H1 (cell line): ENCODE data around the gene LRCH1. TPM values are rescaled to one million over a fixed set of nuclear protein-coding genes. Genes with fewer than 3 reads are reported as not detected.

Experiments used
- CTCF ChIA-PET: fragments of 300-600 bp; sonication (Branson Sonifier 250); formaldehyde crosslinking; loops from one replicate; lab custom pipeline; 2021; ENCODE audit not compliant: partially characterized antibody; lab: Charles Lee
- POLR2A ChIA-PET: fragments of 300-600 bp; sonication (Branson Sonifier 250); formaldehyde crosslinking; loops from one replicate; lab custom pipeline; 2021; ENCODE audit warnings: inconsistent platforms; ENCODE audit not compliant: partially characterized antibody; lab: Charles Lee
- DNase-seq, 2 experiments: peaks; one replicate each; pipeline versions ENCODE4 v3.0.0 to v3.0.0-alpha.2; 2010 to 2022; ENCODE audit warnings: low spot score in 2 of 2, low read depth in 1 of 2, mixed read lengths in 1 of 2
- FAIRE-seq: peaks from 2 replicates; lab custom pipeline; 2011; peaks lifted over from hg19 to GRCh38; lab: Jason Lieb, UNC
- H2AFZ ChIP-seq: 2 replicates; pipeline ENCODE4 v1.8.1; 2012; ENCODE audit warnings: low read length, inconsistent platforms
- H2AK5ac ChIP-seq: 2 replicates; pipeline ENCODE4 v1.6.1; 2013; ENCODE audit warnings: low read depth, low read length
- H2BK120ac ChIP-seq: replicated peaks from 2 replicates; pipeline ENCODE3; 2013; ENCODE audit warnings: low read depth, low read length, inconsistent platforms
- H2BK12ac ChIP-seq: 2 replicates; pipeline ENCODE4 v1.6.1; 2013; ENCODE audit warnings: low read depth, low read length
- H2BK15ac ChIP-seq: 2 replicates; pipeline ENCODE4 v1.6.1; 2013; ENCODE audit warnings: low read length
- H2BK20ac ChIP-seq: 2 replicates; pipeline ENCODE4 v1.6.1; 2013; ENCODE audit warnings: low read length
- H2BK5ac ChIP-seq: 2 replicates; pipeline ENCODE4 v1.6.1; 2013; ENCODE audit warnings: low read depth, low read length
- H3K14ac ChIP-seq: 2 replicates; pipeline ENCODE4 v1.6.1; 2013; ENCODE audit warnings: inconsistent platforms; ENCODE audit not compliant: insufficient read length
- H3K18ac ChIP-seq: 2 replicates; pipeline ENCODE4 v1.6.1; 2013; ENCODE audit warnings: low read length; ENCODE audit errors: extremely low read depth
- H3K23ac ChIP-seq: 2 replicates; pipeline ENCODE4 v1.6.1; 2013; ENCODE audit warnings: inconsistent platforms; ENCODE audit not compliant: insufficient read length
- H3K23me2 ChIP-seq: 2 replicates; pipeline ENCODE4 v1.6.1; 2013; ENCODE audit warnings: low read depth, low read length
- H3K27ac ChIP-seq: 2 replicates; pipeline ENCODE4 v1.6.1; 2011; ENCODE audit warnings: low read depth, low read length, inconsistent platforms
- H3K27me3 ChIP-seq, 4 experiments: replicated peaks in 1 of 4; 1 replicate in 1 of 4; 2 replicates in 3 of 4; pipeline versions ENCODE4 v1.6.1 to v1.8.1; 2011 to 2013; ENCODE audit warnings: low read length in 3 of 4, mild to moderate bottlenecking in 3 of 4, inconsistent platforms in 2 of 4, mixed read lengths in 2 of 4, moderate library complexity in 1 of 4; ENCODE audit not compliant: control insufficient read depth in 3 of 4, insufficient read depth in 3 of 4; ENCODE audit errors: extremely low read depth in 1 of 4
- H3K36me3 ChIP-seq, 4 experiments: 2 replicates each; pipeline versions ENCODE4 v1.6.1 to v1.8.1; 2011 to 2013; ENCODE audit warnings: mild to moderate bottlenecking in 4 of 4, low read length in 3 of 4, moderate library complexity in 2 of 4, control low read depth in 1 of 4, inconsistent platforms in 1 of 4; ENCODE audit not compliant: insufficient read depth in 4 of 4, control insufficient read depth in 2 of 4
- H3K4ac ChIP-seq: replicated peaks from 2 replicates; pipeline ENCODE3; 2013; ENCODE audit warnings: low read length, low read depth, mixed read lengths, inconsistent platforms; ENCODE audit not compliant: insufficient read length
- H3K4me1 ChIP-seq, 4 experiments: replicated peaks in 1 of 4; 1 replicate in 1 of 4; 2 replicates in 3 of 4; pipeline versions ENCODE4 v1.6.1 to v1.8.1; 2011 to 2013; ENCODE audit warnings: low read length in 3 of 4, inconsistent platforms in 2 of 4, mixed read lengths in 1 of 4; ENCODE audit not compliant: insufficient read depth in 4 of 4, control insufficient read depth in 3 of 4
- H3K4me2 ChIP-seq, 2 experiments: 2 replicates each; pipeline versions ENCODE4 v1.6.1 to v1.8.1; 2011 to 2013; ENCODE audit warnings: low read depth in 2 of 2, low read length in 2 of 2, control low read depth in 1 of 2, inconsistent platforms in 1 of 2, mild to moderate bottlenecking in 1 of 2; ENCODE audit not compliant: insufficient read depth in 1 of 2
- H3K4me3 ChIP-seq, 4 experiments: fragments of 200-600, 300-600 bp in 1 of 4; sonication (generic), shearing (Covaris generic), sonication (Bioruptor Twin) in 1 of 4; 2 replicates each; pipeline versions ENCODE4 v1.5.1 to v1.8.1; 2011 to 2016; ENCODE audit warnings: low read length in 4 of 4, low read depth in 3 of 4, control low read depth in 2 of 4, inconsistent platforms in 2 of 4, mild to moderate bottlenecking in 2 of 4, mixed read lengths in 1 of 4, moderate library complexity in 1 of 4; ENCODE audit not compliant: insufficient read depth in 2 of 4; ENCODE audit errors: extremely low read depth in 1 of 4
- H3K56ac ChIP-seq: replicated peaks from 2 replicates; pipeline ENCODE3; 2013; ENCODE audit warnings: low read depth, mild to moderate bottlenecking, mixed read lengths, low read length, inconsistent platforms; ENCODE audit not compliant: insufficient read length
- H3K79me1 ChIP-seq: 2 replicates; pipeline ENCODE4 v1.6.1; 2013; ENCODE audit warnings: low read depth, low read length, control low read depth
- H3K79me2 ChIP-seq, 2 experiments: 2 replicates each; pipeline versions ENCODE4 v1.6.1 to v1.8.1; 2012 to 2013; ENCODE audit warnings: low read length in 2 of 2, mild to moderate bottlenecking in 2 of 2, inconsistent platforms in 1 of 2; ENCODE audit not compliant: insufficient read depth in 2 of 2, control insufficient read depth in 1 of 2
- H3K9ac ChIP-seq, 4 experiments: replicated peaks in 1 of 4; 1 replicate in 1 of 4; 2 replicates in 3 of 4; pipeline versions ENCODE4 v1.6.1 to v1.8.1; 2011 to 2013; ENCODE audit warnings: low read depth in 3 of 4, low read length in 3 of 4, control low read depth in 2 of 4, mild to moderate bottlenecking in 2 of 4, moderate library complexity in 2 of 4, inconsistent platforms in 1 of 4; ENCODE audit errors: extremely low read depth in 1 of 4
- H3K9me3 ChIP-seq, 2 experiments: 2 replicates each; pipeline versions ENCODE4 v1.6.1 to v1.8.1; 2012 to 2013; ENCODE audit warnings: mild to moderate bottlenecking in 2 of 2, moderate library complexity in 2 of 2, control low read depth in 1 of 2, inconsistent platforms in 1 of 2, low read depth in 1 of 2, low read length in 1 of 2, mixed read lengths in 1 of 2; ENCODE audit not compliant: insufficient read depth in 2 of 2
- H4K20me1 ChIP-seq, 2 experiments: replicated peaks in 1 of 2; 2 replicates each; pipeline versions ENCODE3 to v1.8.1; 2011 to 2013; ENCODE audit warnings: inconsistent platforms in 2 of 2, low read length in 2 of 2, mild to moderate bottlenecking in 1 of 2; ENCODE audit not compliant: insufficient read depth in 2 of 2, control insufficient read depth in 1 of 2
- H4K5ac ChIP-seq: 2 replicates; pipeline ENCODE4 v1.6.1; 2013; ENCODE audit warnings: low read length, low read depth, mixed read lengths, inconsistent platforms; ENCODE audit not compliant: insufficient read length
- H4K8ac ChIP-seq: 2 replicates; pipeline ENCODE4 v1.8.0; 2013; ENCODE audit warnings: mild to moderate bottlenecking, moderate library complexity, low read length, inconsistent platforms; ENCODE audit not compliant: insufficient read depth; ENCODE audit errors: extremely low read depth
- H4K91ac ChIP-seq: replicated peaks from 2 replicates; pipeline ENCODE3; 2013; ENCODE audit warnings: low read length, mixed read lengths, inconsistent platforms; ENCODE audit not compliant: insufficient read length
- BACH1 ChIP-seq: IDR thresholded peaks from 2 replicates; pipeline ENCODE4 v1.6.1; 2012; ENCODE audit warnings: low read length, improper control_type of control experiment
- BCL11A ChIP-seq, 2 experiments: IDR thresholded peaks; one replicate each; pipeline ENCODE4 v1.6.1; 2011; ENCODE audit warnings: low read depth in 2 of 2, low read length in 2 of 2, mild to moderate bottlenecking in 2 of 2
- CHD2 ChIP-seq: IDR thresholded peaks from 2 replicates; pipeline ENCODE4 v1.6.1; 2012; ENCODE audit warnings: low read length, improper control_type of control experiment
- CTBP2 ChIP-seq: IDR thresholded peaks from 2 replicates; pipeline ENCODE4 v1.7.0; 2011; ENCODE audit warnings: borderline replicate concordance, mild to moderate bottlenecking, moderate library complexity, mixed read lengths, low read length; ENCODE audit not compliant: insufficient read depth, insufficient read length
- JUN ChIP-seq: IDR thresholded peaks from 2 replicates; pipeline ENCODE4 v1.6.1; 2011; ENCODE audit warnings: low read depth, mild to moderate bottlenecking, improper control_type of control experiment, low read length
- KDM5A ChIP-seq: fragments of 200-600 bp; IDR thresholded peaks from 2 replicates; pipeline ENCODE4 v1.7.1; 2012; ENCODE audit warnings: mild to moderate bottlenecking, low read length, inconsistent platforms, mixed read lengths
- POU5F1 ChIP-seq: IDR thresholded peaks from 2 replicates; pipeline ENCODE4 v1.6.1; 2011; ENCODE audit warnings: low read depth, mild to moderate bottlenecking, low read length, moderate library complexity
- SAP30 ChIP-seq: fragments of 300-600 bp; sonication (generic); IDR thresholded peaks from 2 replicates; pipeline ENCODE4 v1.7.1; 2012; ENCODE audit warnings: low read length, moderate library complexity, mild to moderate bottlenecking, inconsistent platforms; ENCODE audit not compliant: insufficient read depth, insufficient replicate concordance
- SIX5 ChIP-seq: IDR thresholded peaks from 2 replicates; pipeline ENCODE4 v1.6.1; 2011; ENCODE audit warnings: mild to moderate bottlenecking, low read depth, low read length
- TAF1 ChIP-seq: IDR thresholded peaks from 2 replicates; pipeline ENCODE4 v1.6.1; 2011; ENCODE audit warnings: mild to moderate bottlenecking, low read depth, low read length
- TAF7 ChIP-seq: optimal IDR thresholded peaks from 2 replicates; pipeline ENCODE3; 2011; ENCODE audit warnings: low read depth, mild to moderate bottlenecking, inconsistent platforms, low read length, moderate library complexity, borderline replicate concordance
- WGBS, 2 experiments: shearing (Covaris generic) in 1 of 2; methylation state at CpG; one replicate each; pipeline versions ENCODE4 v1.1.6 to v1.1.7; 2013 to 2015; ENCODE audit warnings: low lambda C conversion rate in 2 of 2, mixed read lengths in 2 of 2, inconsistent platforms in 1 of 2, low coverage in 1 of 2, missing lambda C conversion rate in 1 of 2; ENCODE audit not compliant: insufficient replicate concordance in 2 of 2, insufficient coverage in 1 of 2, insufficient read length in 1 of 2; ENCODE audit errors: extremely low coverage in 1 of 2, missing lambda C conversion rate in 1 of 2; 5-methylcytosine and 5-hydroxymethylcytosine counted together
- polyA plus RNA-seq, 7 experiments: library from polyadenylated mRNA; depleted of rRNA in 3 of 7; stranded (reverse) in 5 of 7; unstranded in 2 of 7; fragments of >200 nt in 5 of 7; fragments of 200-250 nt in 2 of 7; gene quantifications; 1 replicate in 5 of 7; 2 replicates in 1 of 7; 4 replicates in 1 of 7; pipeline versions ENCODE4 v1.2.1 to v1.2.3, GENCODE V29; 2011 to 2013; ENCODE audit warnings: missing spikeins in 2 of 7, mixed read lengths in 2 of 7
- total RNA-seq: library from RNA; stranded (reverse); fragmentation: NEBNext Ultra II Directional; extraction: Animal tissue kit (Norgen Biotek cat#: 25700); gene quantifications from 2 replicates; pipeline ENCODE4 v1.2.1, GENCODE V29; 2021

Gene LRCH1
- total and polyA plus RNA-seq, 2 of the 8 experiments (the other 6 are each of a cell fraction or from before 2014, with no cell fraction given): 3.0 to 10.1 TPM

DNA sequence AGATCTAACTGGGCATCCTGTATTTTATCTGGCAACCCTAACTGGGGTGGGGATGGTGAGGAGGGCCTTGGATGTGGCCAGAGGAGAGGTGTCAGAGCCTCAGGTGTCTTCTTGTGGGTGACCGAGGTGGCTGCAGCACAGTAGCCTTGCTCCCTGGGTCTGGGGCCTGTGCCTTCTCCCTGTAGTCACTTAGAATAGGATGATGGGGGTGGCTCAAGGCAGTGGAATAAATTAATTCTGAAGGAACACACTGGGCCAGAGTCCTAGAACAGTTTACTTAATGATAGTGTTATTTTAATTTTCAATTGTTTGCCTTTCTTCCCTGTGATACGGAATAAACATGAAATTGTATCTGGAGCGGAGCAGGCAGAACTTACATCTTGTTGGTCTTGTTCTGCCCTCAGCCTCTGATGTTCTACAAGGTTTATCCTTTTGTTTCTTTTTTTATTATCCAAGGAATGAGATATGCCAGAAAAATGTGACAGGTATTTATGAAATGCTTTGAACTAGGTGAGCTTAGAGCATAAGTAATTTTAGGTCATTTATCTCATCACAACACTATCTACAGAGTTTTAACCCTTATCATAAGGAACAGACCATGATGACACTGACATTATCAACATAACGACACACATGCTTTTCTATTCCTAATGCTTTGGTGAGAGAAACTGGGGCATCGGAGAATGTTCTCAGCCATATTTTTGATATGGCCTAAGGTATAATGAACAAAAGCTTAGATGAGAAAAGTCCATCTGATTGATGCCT is 51.4 kb downstream of the LRCH1 start:
- no peak overlapping the region for H2BK120ac ChIP-seq
- H2AFZ ChIP-seq: no peak overlapping the region
- no peaks in the 10 kb centered on the region for H3K23me2 ChIP-seq
- no peak overlapping the region for H4K5ac ChIP-seq
- no peaks in the 10 kb centered on the region for H3K9me3 ChIP-seq
- no peak overlapping the region for H4K91ac ChIP-seq
- H3K27ac ChIP-seq: no peak overlapping the region
- ChIA-PET CTCF (interaction anchor here (1.0 to 3.3 kb wide), 16 partner anchors 8 to 117 kb away, joined by 3 to 27 read pairs (median 6); no protein-coding TSS in a partner anchor), POLR2A (no interaction called here)
- TF ChIP-seq SIX5 (no peak), POU5F1 (no peak), JUN (no peak), TAF1 (no peak), KDM5A (no peak), TAF7 (no peak), SAP30 (no peak), CTBP2 (no peak), CHD2 (no peak), BACH1 (no peak), BCL11A (IDR thresholded peaks at IDR 0.05; ENCODE audit: low read depth in 2 of 2, low read length in 2 of 2) (no peak)
- H4K8ac ChIP-seq: no peak overlapping the region
- H2BK12ac ChIP-seq: no peak overlapping the region
- no peak overlapping the region for H3K23ac ChIP-seq
- no peak overlapping the region for H3K56ac ChIP-seq
- 90% methylated on average over 5 of the region's 5 CpGs; no CpG with 5 or more reads in 1 of the 2 experiments for WGBS, 2 experiments
- no peak overlapping the region for H3K9ac ChIP-seq
- H2AK5ac ChIP-seq: no peak overlapping the region
- H3K79me1 ChIP-seq: peaks cover 2% of the 10 kb centered on the region; the same call in 1 of the 2 replicates
- H2BK20ac ChIP-seq: no peak overlapping the region
- DNase-seq: no peak
- no peak overlapping the region for H3K14ac ChIP-seq
- H3K4me1 ChIP-seq: peaks cover 0 to 3% (median 0%) of the 10 kb centered on the region in 4 experiments; a peak in 1 of 7 replicates
- peaks cover 1 to 2% of the 10 kb centered on the region in 2 experiments for H4K20me1 ChIP-seq
- H3K4me3 ChIP-seq: no peak overlapping the region
- H3K18ac ChIP-seq: no peak overlapping the region
- H3K4me2 ChIP-seq: no peak overlapping the region
- no peak overlapping the region for H2BK5ac ChIP-seq
- H3K4ac ChIP-seq: no peak overlapping the region
- FAIRE-seq: no peak
- peaks cover 0 to 19% of the 10 kb centered on the region in 2 experiments; a peak in 1 of 4 replicates for H3K79me2 ChIP-seq
- H2BK15ac ChIP-seq: no peak overlapping the region
- no peaks in the 10 kb centered on the region for H3K27me3 ChIP-seq
- no peaks in the 10 kb centered on the region; a peak in 1 of 8 replicates for H3K36me3 ChIP-seq
